GM18520 (cell line): ENCODE results near the gene DLGAP4.

Source experiments
- ATAC-seq: cut with Tn5 transposase; IDR thresholded peaks from one replicate; pipeline ENCODE4 v1.9.1; 2021; ENCODE audit not compliant: unreplicated experiment

Gene DLGAP4

GRCh38 chr20:36320261-36320897, 14.2 kb downstream of the DLGAP4 start:
- ATAC-seq: no peak

- no peak for ATAC-seq
These were observed 15.0 kb downstream of the DLGAP4 start for GRCh38 chr20:36320898-36321695.

GRCh38 chr20:36322131-36322530, 16.0 kb downstream of the DLGAP4 start:
- ATAC-seq: no peak

GRCh38 chr20:36330091-36330490, 24.0 kb downstream of the DLGAP4 start:
- no peak for ATAC-seq

GRCh38 chr20:36331209-36331608, 25.1 kb downstream of the DLGAP4 start:
- ATAC-seq: no peak

GRCh38 chr20:36333841-36334240, 27.7 kb downstream of the DLGAP4 start:
- ATAC-seq: no peak

- no peak for ATAC-seq
These were observed 28.4 kb downstream of the DLGAP4 start for GRCh38 chr20:36334281-36335205.

- no peak for ATAC-seq
These were observed 29.2 kb downstream of the DLGAP4 start for GRCh38 chr20:36335206-36335870.

- ATAC-seq: no peak
These were observed 30.1 kb downstream of the DLGAP4 start for GRCh38 chr20:36336204-36336603.

- ATAC-seq: no peak
These were observed 31.0 kb downstream of the DLGAP4 start for GRCh38 chr20:36336954-36337704.

- no peak for ATAC-seq
These were observed 31.7 kb downstream of the DLGAP4 start for GRCh38 chr20:36337886-36338285.

GRCh38 chr20:36339646-36340592, 33.8 kb downstream of the DLGAP4 start:
- ATAC-seq: no peak

GRCh38 chr20:36340593-36340990, 34.5 kb downstream of the DLGAP4 start:
- ATAC-seq: no peak

GRCh38 chr20:36341331-36342020, 35.3 kb downstream of the DLGAP4 start:
- no peak for ATAC-seq

GRCh38 chr20:36342331-36343120, 36.4 kb downstream of the DLGAP4 start:
- no peak for ATAC-seq

- no peak for ATAC-seq
These were observed 37.5 kb downstream of the DLGAP4 start for GRCh38 chr20:36343641-36344040.

GRCh38 chr20:36344517-36345132, 38.5 kb downstream of the DLGAP4 start:
- no peak for ATAC-seq
